Tibial artery (tissue), 4 donors: ENCODE results near the gene KISS1R.

ENCODE experiments used
- DNase-seq, 2 donors: peaks; one replicate each; pipeline ENCODE4 v3.0.0-alpha.2; 2019
- H3K27ac ChIP-seq, 2 donors: fragments of 200-600 bp; sonication (generic) in 1 of 2; 1 replicate in 1 of 2; 2 replicates in 1 of 2; pipeline ENCODE4 v1.5.1; 2018 to 2019; ENCODE audit warnings: mild to moderate bottlenecking in 1 of 2
- H3K27me3 ChIP-seq, 2 donors: fragments of 200-600 bp; sonication (generic) in 1 of 2; one replicate each; pipeline versions ENCODE4 v1.5.1 to v1.6.0; 2016 to 2019
- H3K36me3 ChIP-seq, 3 donors: fragments of 200-600 bp; sonication (generic) in 2 of 3; one replicate each; pipeline ENCODE4 v1.5.1; 2016 to 2019; ENCODE audit warnings: mild to moderate bottlenecking in 2 of 3
- H3K4me1 ChIP-seq, 4 donors: fragments of 200-600 bp; sonication (generic) in 2 of 4; 1 replicate in 3 of 4; 2 replicates in 1 of 4; pipeline ENCODE4 v1.5.1; 2016 to 2019
- H3K4me3 ChIP-seq, 2 donors: fragments of 200-600 bp; sonication (generic) in 1 of 2; 1 replicate in 1 of 2; 2 replicates in 1 of 2; pipeline ENCODE4 v1.5.1; 2018 to 2019; ENCODE audit warnings: mild to moderate bottlenecking in 2 of 2
- H3K9me3 ChIP-seq, 3 donors: fragments of 200-600 bp; sonication (generic) in 1 of 3; one replicate each; pipeline ENCODE4 v1.5.1; 2016 to 2019
- CTCF ChIP-seq, 2 experiments: fragments of 200-600 bp in 1 of 2; fragments of 450-650 bp in 1 of 2; IDR thresholded peaks; one replicate each; pipeline ENCODE4 v1.5.1; 2017 to 2019; ENCODE audit warnings: antibody characterized with exemption in 2 of 2, mild to moderate bottlenecking in 1 of 2, moderate library complexity in 1 of 2
- intact Hi-C: fragments of 100-400 bp; cut with DNase I; formaldehyde crosslinking; loops from one replicate; pipeline ENCODE4 v1.15.0; 2023; ENCODE audit warnings: low total_unique reads

Gene KISS1R

GRCh38 chr19:885536-886224 is 31.5 kb upstream of the KISS1R start:
- Histone ChIP-seq H3K27ac (no peak overlapping the region), H3K4me1 (peaks cover 0 to 1% (median 0%) of the 10 kb centered on the region in 4 donors), H3K9me3 (no peaks in the 10 kb centered on the region), H3K27me3 (no peaks in the 10 kb centered on the region), H3K36me3 (peaks cover 49 to 100% (median 90%) of the 10 kb centered on the region in 3 donors), H3K4me3 (no peak overlapping the region)
- no peak for DNase-seq
- intact Hi-C loops = no loop called here
- TF ChIP-seq CTCF (IDR thresholded peaks at IDR 0.05) = no peak

- Histone ChIP-seq H3K36me3 (peaks cover 35 to 91% (median 78%) of the 10 kb centered on the region in 3 donors), H3K4me3 (no peak overlapping the region), H3K27ac (no peak overlapping the region), H3K4me1 (peaks cover 0 to 14% (median 5%) of the 10 kb centered on the region in 4 donors), H3K9me3 (no peaks in the 10 kb centered on the region), H3K27me3 (no peaks in the 10 kb centered on the region)
- TF ChIP-seq CTCF (IDR thresholded peaks at IDR 0.05) = no peak
- intact Hi-C loops = no loop called here
- no peak for DNase-seq
Measured at GRCh38 chr19:887072-887471, 30.1 kb upstream of the KISS1R start.

DNA sequence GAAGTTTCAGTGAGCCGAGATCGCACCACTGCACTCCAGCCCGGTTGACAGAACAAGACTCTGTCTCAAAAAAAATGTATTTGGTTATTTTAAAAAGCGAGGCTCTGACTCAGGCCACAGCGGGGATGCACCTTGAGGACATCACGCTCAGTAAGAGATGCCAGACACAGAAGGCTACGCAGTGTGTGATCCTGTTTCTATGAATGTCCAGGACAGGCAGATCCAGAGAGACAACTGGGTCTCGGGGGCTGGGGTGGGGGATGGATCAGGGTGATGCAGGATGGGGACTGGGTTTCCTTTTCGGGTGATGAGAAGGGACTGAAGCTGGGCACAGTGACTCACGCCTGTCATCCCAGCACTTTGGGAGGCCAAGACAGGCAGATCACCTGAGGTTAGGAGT is 29.5 kb upstream of the KISS1R start:
- no peak for DNase-seq
- no peak overlapping the region for H3K27ac ChIP-seq
- peaks cover 33 to 86% (median 72%) of the 10 kb centered on the region in 3 donors for H3K36me3 ChIP-seq
- peaks cover 0 to 19% (median 8%) of the 10 kb centered on the region in 4 donors for H3K4me1 ChIP-seq
- TF ChIP-seq CTCF (IDR thresholded peaks at IDR 0.05) = no peak
- H3K27me3 ChIP-seq = no peaks in the 10 kb centered on the region
- H3K4me3 ChIP-seq = no peak overlapping the region
- intact Hi-C loops = no loop called here
- H3K9me3 ChIP-seq = no peaks in the 10 kb centered on the region

DNA sequence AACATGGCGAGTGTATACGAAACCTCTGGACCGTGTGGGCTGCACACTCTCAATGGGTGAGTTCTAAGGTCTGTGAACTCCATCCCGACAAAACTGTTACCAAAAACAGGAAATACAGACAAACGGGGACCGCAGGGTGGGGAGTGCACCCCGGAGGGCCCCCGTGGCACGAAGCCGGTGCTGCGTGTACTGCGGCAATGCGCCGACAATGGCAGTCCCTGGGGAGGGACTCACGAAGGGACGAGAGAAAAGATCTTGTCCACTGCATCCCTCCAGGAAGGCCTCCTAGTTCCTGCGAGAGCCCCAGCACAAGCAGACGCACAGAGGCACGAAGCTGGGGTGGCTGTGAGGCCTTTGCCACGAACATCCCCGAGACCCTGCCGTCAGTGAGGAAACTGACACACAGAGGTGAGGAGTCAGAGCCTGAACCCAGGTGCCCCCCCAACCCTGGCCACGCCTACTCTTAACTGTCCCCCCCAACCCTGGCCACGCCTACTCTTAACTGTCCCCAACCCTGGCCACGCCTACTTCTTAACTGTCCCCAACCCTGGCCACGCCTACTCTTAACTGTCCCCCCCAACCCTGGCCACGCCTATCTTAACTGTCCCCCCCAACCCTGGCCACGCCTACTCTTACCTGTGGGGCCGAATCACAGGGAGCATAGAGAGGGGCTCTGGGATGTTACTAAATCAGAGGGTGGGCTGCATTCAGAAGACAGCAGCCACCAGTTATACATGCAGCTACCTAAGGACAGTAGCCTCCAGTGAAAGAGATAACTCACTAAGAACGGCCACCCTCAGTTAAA is 28.4 kb upstream of the KISS1R start:
- Histone ChIP-seq H3K9me3 (no peaks in the 10 kb centered on the region), H3K4me1 (peaks cover 0 to 22% (median 8%) of the 10 kb centered on the region in 4 donors), H3K27ac (no peak overlapping the region), H3K4me3 (no peak overlapping the region), H3K36me3 (peaks cover 29 to 74% (median 61%) of the 10 kb centered on the region in 3 donors), H3K27me3 (no peaks in the 10 kb centered on the region)
- no peak for TF ChIP-seq CTCF (IDR thresholded peaks at IDR 0.05)
- DNase-seq = no peak
- intact Hi-C loops = no loop called here

DNA sequence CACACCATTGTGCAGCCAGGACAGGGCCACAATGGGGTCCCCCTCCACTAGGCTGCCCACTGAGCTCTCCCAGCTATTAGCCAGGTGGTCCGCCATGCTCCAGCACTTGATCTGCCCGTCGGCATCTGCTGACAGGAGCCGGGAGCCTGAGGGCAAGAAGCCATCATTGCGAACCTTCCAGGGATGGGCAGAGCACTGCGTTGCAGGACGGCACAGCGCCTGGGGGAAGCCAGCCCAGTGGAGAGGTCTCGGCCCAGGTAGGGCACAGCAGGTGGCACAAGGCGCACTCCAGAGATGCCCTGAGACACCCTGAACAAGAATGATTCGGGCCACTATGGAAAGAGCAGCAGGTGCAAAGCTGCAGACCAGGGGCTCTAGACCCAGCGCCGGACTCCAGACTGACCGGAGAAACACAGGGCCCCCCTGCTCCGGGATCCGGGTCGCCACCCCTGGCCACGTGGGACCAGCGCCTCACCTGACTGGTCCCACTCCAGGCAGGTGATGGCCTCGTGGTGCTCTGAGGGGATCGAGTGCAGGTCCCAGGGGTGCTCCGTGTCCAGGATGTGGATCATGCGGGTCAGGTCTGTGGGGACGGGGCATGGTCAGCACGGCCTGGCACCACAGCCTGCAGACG is 27.4 kb upstream of the KISS1R start:
- no peak for DNase-seq
- Histone ChIP-seq H3K27ac (no peak overlapping the region), H3K27me3 (no peaks in the 10 kb centered on the region), H3K36me3 (peaks cover 19 to 64% (median 51%) of the 10 kb centered on the region in 3 donors), H3K9me3 (no peaks in the 10 kb centered on the region), H3K4me1 (peaks cover 0 to 24% (median 8%) of the 10 kb centered on the region in 4 donors), H3K4me3 (no peak overlapping the region)
- no peak for TF ChIP-seq CTCF (IDR thresholded peaks at IDR 0.05)
- intact Hi-C loops = no loop called here
